A673 (cell line): ENCODE results near the gene OGDH.

Source experiments
- CTCF ChIP-seq: fragments of 300-800, 200-600 bp; sonication (generic); conservative IDR thresholded peaks from 2 replicates; pipeline ENCODE4 v1.5.1; 2017; ENCODE audit warnings: low read depth, mild to moderate bottlenecking, antibody characterized with exemption, low read length, moderate library complexity, mixed read lengths
- EZH2 ChIP-seq: fragments of 200-600 bp; sonication (generic); IDR thresholded peaks from 2 replicates; pipeline ENCODE4 v1.6.1; 2017; ENCODE audit warnings: borderline replicate concordance, low read depth, mild to moderate bottlenecking, mixed read lengths, antibody characterized with exemption, low read length; ENCODE audit not compliant: poor library complexity, severe bottlenecking

GRCh38 chr7:44750424-44750823, 144.0 kb downstream of the OGDH start:
- TF ChIP-seq CTCF, result no peak
- TF ChIP-seq EZH2, result no peak
